ENCODE measurements around the gene EML1.

The EML1 gene

GRCh38 chr14:99831903-99832685, 38.9 kb downstream of the EML1 start:
- DNase-seq (ENCODE audit: low read depth, low spot score) = no peak
- no peak for TF ChIP-seq FOXP2 (optimal IDR thresholded peaks at IDR 0.05; ENCODE audit: control extremely low read depth, extremely low read length, insufficient read depth)
- Histone ChIP-seq H3K9ac (ENCODE audit: insufficient read length) (no peak overlapping the region), H3K4me3 (no peak overlapping the region), H3K9me3 (ENCODE audit: low read depth, low read length) (no peaks in the 10 kb centered on the region), H3K27ac (no peak overlapping the region), H3K36me3 (ENCODE audit: insufficient read depth, low read length) (no peaks in the 10 kb centered on the region)

DNA sequence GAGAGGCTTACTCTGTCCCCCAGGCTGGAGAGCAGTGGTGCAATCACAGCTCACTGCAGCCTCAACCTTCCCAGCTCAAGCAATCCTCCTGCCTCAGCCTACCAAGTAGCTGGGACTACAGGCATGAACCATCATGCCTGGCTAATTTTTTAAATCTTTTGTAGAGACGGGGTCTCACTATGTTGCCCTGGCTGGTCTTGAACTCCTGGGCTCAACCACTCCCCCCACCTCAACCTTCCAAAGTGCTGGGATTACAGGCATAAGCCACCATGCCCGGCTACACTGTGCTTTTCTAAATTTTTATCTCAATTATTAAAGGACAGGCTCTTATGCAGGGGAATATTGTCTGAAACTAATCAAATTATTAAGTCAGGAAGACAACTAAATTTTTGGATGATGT, 44.6 kb downstream of the EML1 start:
- no peak for DNase-seq (ENCODE audit: low read depth, low spot score)
- no peaks in the 10 kb centered on the region for H3K36me3 ChIP-seq (ENCODE audit: insufficient read depth, low read length)
- TF ChIP-seq EZH2 (IDR thresholded peaks at IDR 0.05) = no peak
- no peak for TF ChIP-seq FOXP2 (optimal IDR thresholded peaks at IDR 0.05; ENCODE audit: control extremely low read depth, extremely low read length, insufficient read depth)
- no peak for TF ChIP-seq POLR2AphosphoS5 (IDR thresholded peaks at IDR 0.05; ENCODE audit: borderline replicate concordance, low read depth, low read length)
- H3K4me3 ChIP-seq = no peak overlapping the region
- H3K27ac ChIP-seq = no peak overlapping the region
- H3K9ac ChIP-seq (ENCODE audit: insufficient read length) = no peak overlapping the region
- no peaks in the 10 kb centered on the region for H3K9me3 ChIP-seq (ENCODE audit: low read depth, low read length)

- TF ChIP-seq FOXP2 (optimal IDR thresholded peaks at IDR 0.05; ENCODE audit: control extremely low read depth, extremely low read length, insufficient read depth) = no peak
- TF ChIP-seq EZH2 (IDR thresholded peaks at IDR 0.05) = no peak
- no peak for TF ChIP-seq POLR2AphosphoS5 (IDR thresholded peaks at IDR 0.05; ENCODE audit: borderline replicate concordance, low read depth, low read length)
- Histone ChIP-seq H3K4me3 (peak overlapping the region; percentile 36; the same call in 1 of the 2 replicates), H3K36me3 (ENCODE audit: insufficient read depth, low read length) (no peaks in the 10 kb centered on the region), H3K9ac (ENCODE audit: insufficient read length) (no peak overlapping the region), H3K9me3 (ENCODE audit: low read depth, low read length) (no peaks in the 10 kb centered on the region), H3K27ac (0 out of 2 replicates have a peak overlapping the region, but pooled peaks have one; percentile 44)
- no peak for DNase-seq (ENCODE audit: low read depth, low spot score)
These were observed 45.5 kb downstream of the EML1 start for GRCh38 chr14:99838639-99839134.

DNA sequence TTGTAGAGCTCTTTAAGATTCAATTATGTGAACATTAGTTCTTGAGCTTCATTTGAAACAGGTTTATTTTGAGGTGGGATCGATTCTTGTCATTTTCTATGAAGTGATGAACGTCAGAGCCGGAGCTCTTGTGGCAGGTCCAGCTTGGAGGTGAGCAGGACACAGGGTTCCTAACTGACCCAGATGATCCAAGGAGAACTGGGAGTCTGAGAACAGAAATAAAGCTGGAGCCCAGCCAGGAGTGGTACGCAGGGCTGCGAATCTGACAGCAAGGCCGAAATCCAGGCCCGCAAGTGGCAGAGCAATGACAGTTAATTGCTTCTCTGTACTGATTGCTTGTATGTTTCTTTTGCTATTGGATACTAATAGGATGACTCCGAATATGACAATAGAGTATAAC, 46.5 kb downstream of the EML1 start:
- no peak for TF ChIP-seq EZH2 (IDR thresholded peaks at IDR 0.05)
- no peak for TF ChIP-seq FOXP2 (optimal IDR thresholded peaks at IDR 0.05; ENCODE audit: control extremely low read depth, extremely low read length, insufficient read depth)
- TF ChIP-seq POLR2AphosphoS5 (IDR thresholded peaks at IDR 0.05; ENCODE audit: borderline replicate concordance, low read depth, low read length) = no peak
- Histone ChIP-seq H3K9ac (ENCODE audit: insufficient read length) (no peak overlapping the region), H3K27ac (no peak overlapping the region), H3K9me3 (ENCODE audit: low read depth, low read length) (no peaks in the 10 kb centered on the region), H3K36me3 (ENCODE audit: insufficient read depth, low read length) (no peaks in the 10 kb centered on the region), H3K4me3 (no peak overlapping the region)
- no peak for DNase-seq (ENCODE audit: low read depth, low spot score)

GRCh38 chr14:99840265-99840664, 47.1 kb downstream of the EML1 start:
- H3K27ac ChIP-seq = no peak overlapping the region
- TF ChIP-seq FOXP2 (optimal IDR thresholded peaks at IDR 0.05; ENCODE audit: control extremely low read depth, extremely low read length, insufficient read depth) (no peak), POLR2AphosphoS5 (IDR thresholded peaks at IDR 0.05; ENCODE audit: borderline replicate concordance, low read depth, low read length) (no peak), EZH2 (IDR thresholded peaks at IDR 0.05) (no peak)
- no peak for DNase-seq (ENCODE audit: low read depth, low spot score)
- no peaks in the 10 kb centered on the region for H3K36me3 ChIP-seq (ENCODE audit: insufficient read depth, low read length)
- H3K9ac ChIP-seq (ENCODE audit: insufficient read length) = no peak overlapping the region
- H3K4me3 ChIP-seq = no peak overlapping the region
- H3K9me3 ChIP-seq (ENCODE audit: low read depth, low read length) = no peaks in the 10 kb centered on the region

GRCh38 chr14:99840774-99841305, 47.6 kb downstream of the EML1 start:
- Histone ChIP-seq H3K36me3 (ENCODE audit: insufficient read depth, low read length) (no peaks in the 10 kb centered on the region), H3K4me3 (no peak overlapping the region), H3K9me3 (ENCODE audit: low read depth, low read length) (no peaks in the 10 kb centered on the region), H3K27ac (no peak overlapping the region), H3K9ac (ENCODE audit: insufficient read length) (no peak overlapping the region)
- no peak for DNase-seq (ENCODE audit: low read depth, low spot score)
- TF ChIP-seq FOXP2 (optimal IDR thresholded peaks at IDR 0.05; ENCODE audit: control extremely low read depth, extremely low read length, insufficient read depth) = no peak
- TF ChIP-seq POLR2AphosphoS5 (IDR thresholded peaks at IDR 0.05; ENCODE audit: borderline replicate concordance, low read depth, low read length) = no peak
- no peak for TF ChIP-seq EZH2 (IDR thresholded peaks at IDR 0.05)

DNA sequence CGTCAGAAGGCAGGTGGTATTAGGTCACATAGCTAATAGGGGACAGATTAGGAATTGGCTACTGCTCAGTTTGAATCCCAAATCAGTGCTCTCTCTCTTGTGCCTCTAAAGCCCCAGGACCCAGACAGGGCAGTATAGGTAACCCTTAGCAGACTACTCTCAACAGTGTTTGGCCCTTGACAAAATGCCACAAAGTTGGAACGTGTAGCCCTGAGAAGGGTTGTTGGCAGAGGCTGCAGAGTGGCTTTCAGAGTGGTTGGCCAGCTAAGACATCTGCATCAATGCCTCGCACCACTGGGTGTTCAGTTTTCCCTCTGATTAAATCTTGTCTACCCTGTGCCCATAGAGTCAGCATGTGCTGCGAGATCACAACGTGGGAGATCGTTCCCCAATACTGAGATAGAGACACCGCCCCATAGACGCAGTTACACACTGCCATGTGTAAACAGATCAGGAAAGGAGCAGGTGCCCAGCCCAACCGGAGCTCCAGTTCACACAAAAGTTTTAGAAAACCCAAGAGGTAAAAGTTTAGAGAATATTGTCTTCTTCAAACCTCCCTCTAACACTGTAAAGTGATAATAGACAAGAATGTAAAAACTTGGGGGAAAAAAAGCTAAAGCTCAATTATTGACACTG, 48.3 kb downstream of the EML1 start:
- no peak for DNase-seq (ENCODE audit: low read depth, low spot score)
- Histone ChIP-seq H3K4me3 (no peak overlapping the region), H3K36me3 (ENCODE audit: insufficient read depth, low read length) (no peaks in the 10 kb centered on the region), H3K9ac (ENCODE audit: insufficient read length) (no peak overlapping the region), H3K27ac (no peak overlapping the region), H3K9me3 (ENCODE audit: low read depth, low read length) (no peaks in the 10 kb centered on the region)
- TF ChIP-seq POLR2AphosphoS5 (IDR thresholded peaks at IDR 0.05; ENCODE audit: borderline replicate concordance, low read depth, low read length) (no peak), EZH2 (IDR thresholded peaks at IDR 0.05) (no peak), FOXP2 (optimal IDR thresholded peaks at IDR 0.05; ENCODE audit: control extremely low read depth, extremely low read length, insufficient read depth) (no peak)

GRCh38 chr14:99842141-99842540, 48.9 kb downstream of the EML1 start:
- DNase-seq (ENCODE audit: low read depth, low spot score) = no peak
- no peaks in the 10 kb centered on the region; the same call in 1 of the 2 replicates for H3K9me3 ChIP-seq (ENCODE audit: low read depth, low read length)
- no peak overlapping the region for H3K9ac ChIP-seq (ENCODE audit: insufficient read length)
- TF ChIP-seq FOXP2 (optimal IDR thresholded peaks at IDR 0.05; ENCODE audit: control extremely low read depth, extremely low read length, insufficient read depth) (no peak), POLR2AphosphoS5 (IDR thresholded peaks at IDR 0.05; ENCODE audit: borderline replicate concordance, low read depth, low read length) (no peak), EZH2 (IDR thresholded peaks at IDR 0.05) (no peak)
- H3K4me3 ChIP-seq = no peak overlapping the region
- no peak overlapping the region for H3K27ac ChIP-seq
- no peaks in the 10 kb centered on the region for H3K36me3 ChIP-seq (ENCODE audit: insufficient read depth, low read length)

Measured in SK-N-MC (cell line).